ENCODE data around the gene NTN5. TPM values are rescaled to one million over a fixed set of nuclear protein-coding genes. Genes with fewer than 3 reads are reported as not detected.
"Not testable (repeated sequence)": the region's sequence is repeated elsewhere in the genome, so short reads cannot be mapped to it uniquely, and the experiment has no call there.

Gene NTN5, protein sequence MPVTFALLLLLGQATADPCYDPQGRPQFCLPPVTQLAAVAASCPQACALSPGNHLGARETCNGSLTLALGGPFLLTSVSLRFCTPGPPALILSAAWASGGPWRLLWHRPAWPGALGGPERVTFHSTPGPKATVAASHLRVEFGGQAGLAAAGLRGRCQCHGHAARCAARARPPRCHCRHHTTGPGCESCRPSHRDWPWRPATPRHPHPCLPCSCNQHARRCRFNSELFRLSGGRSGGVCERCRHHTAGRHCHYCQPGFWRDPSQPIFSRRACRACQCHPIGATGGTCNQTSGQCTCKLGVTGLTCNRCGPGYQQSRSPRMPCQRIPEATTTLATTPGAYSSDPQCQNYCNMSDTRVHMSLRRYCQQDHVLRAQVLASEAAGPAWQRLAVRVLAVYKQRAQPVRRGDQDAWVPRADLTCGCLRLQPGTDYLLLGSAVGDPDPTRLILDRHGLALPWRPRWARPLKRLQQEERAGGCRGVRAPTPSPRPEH
- total RNA-seq, result under 1 TPM; 0.06 to 0.19 TPM

DNA sequence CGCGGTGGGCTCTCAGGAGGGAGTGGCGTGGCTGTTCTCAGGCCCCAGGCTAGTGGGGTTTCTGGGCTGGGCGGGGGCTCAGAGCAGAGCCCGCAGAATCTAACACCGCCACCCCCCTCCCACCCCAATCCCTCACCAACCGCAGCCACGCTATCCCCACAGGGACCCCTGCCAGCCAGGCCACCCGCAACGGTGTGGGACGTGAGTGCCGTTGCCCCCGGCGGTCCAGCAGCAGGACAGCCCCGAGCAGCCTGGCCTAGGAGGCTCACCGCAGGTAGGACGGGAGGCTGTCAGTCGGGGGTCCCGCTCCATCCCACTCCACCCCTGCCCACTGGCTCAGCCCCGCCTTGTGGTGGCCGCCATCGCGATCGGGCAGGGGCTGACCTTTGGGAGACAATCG is at the start of gene NTN5:
Gene NTN5, minus strand, starts transcription at position 24 of the 400 bp plus-strand sequence. CDS start 2,031 bp downstream, outside the sequence.
- CTCF ChIA-PET, result no interaction called here

DNA sequence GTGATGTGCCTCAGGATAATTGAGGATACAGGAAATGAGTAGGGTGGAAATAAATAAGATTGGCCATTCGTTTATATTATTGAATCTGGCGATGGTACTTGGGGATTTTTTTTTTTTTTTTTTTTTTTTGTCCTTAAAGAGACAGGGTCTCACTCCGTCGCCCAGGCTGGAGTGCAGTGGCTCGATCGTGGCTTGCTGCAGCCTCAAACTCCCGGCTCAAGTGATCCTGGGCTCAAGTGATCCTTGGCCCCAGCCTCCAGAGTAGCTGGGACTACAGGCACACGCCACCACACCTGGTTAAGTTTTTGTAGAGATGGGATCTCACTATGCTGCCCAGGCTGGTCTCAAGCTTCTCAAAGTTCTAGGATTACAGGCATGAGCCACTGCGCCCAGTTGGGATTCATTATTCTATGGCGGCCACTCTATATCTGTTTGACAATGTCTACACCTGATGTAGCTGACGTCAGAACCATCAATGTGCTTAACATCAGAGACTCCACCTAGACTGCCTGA is 49.4 kb upstream of the NTN5 start:
- POLR2A ChIA-PET, result no interaction called here
- CTCF ChIA-PET, result no interaction called here

More for the DNA sequence above, at the start of gene NTN5:
- POLR2A ChIA-PET, result no interaction called here

DNA sequence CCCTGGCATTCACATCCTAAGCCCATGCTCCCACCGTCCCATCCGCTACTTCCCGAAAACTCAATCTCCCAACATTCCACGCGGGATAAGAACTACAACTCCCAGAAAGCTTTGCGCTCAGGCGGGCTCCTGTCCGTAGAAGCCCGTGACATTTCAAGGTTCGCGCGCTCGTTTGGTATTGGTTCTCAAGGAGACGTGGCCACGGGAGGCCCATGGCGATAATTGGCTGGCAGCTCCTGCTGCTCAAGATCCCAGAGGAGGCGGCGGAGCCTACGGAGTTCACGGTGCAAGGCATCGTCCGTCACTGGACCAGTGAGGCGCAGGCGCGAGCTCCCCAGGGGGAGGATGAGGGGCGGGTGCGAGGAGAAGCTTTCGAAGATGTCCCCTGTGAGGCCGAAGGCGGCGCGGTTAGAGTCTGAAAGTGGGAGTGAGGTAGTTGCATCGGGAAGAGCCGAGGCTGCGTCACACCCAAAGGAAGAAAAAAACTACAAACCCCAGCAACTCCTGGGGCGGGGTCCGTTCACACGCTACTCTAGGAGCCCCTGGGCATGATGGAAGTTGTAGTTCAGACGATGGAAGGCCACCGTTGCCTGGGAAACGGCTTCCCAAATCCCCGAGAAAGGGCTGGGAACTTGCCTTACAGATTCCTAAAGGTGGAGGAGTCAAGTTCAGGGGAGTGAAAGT is 47.9 kb upstream of the NTN5 start:
- ChIA-PET POLR2A (interaction anchor here (0.7 to 1.1 kb wide), 2 partner anchors 13 to 102 kb away, joined by 6 read pairs; partner anchors contain the start of gene RPL18), CTCF (interaction anchor here (0.8 to 0.9 kb wide), 2 partner anchors 212 to 215 kb away, joined by 3 read pairs; partner anchors contain the start of gene DHDH)

DNA sequence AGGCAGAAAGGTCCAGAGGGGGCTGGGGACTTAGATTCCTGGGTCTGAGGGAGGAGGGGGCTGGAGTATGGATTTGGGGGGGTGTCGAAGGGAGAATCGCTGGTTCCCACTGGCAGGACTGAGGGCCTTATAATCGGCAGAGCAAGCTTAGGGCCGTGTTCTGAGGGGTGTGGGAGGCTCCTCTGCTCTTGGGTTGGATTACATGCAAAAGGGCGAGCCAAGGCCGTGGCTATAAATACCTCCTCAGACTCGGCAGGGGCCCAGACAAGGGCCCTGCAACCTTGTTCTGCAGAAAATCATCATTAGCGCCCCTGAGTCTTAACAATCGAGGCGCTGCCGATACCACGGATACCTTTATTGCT is 47.4 kb upstream of the NTN5 start:
- POLR2A ChIA-PET, result no interaction called here
- CTCF ChIA-PET, result interaction anchor here (0.8 to 0.9 kb wide), 2 partner anchors 213 to 214 kb away, joined by 3 read pairs; partner anchors contain the start of gene DHDH

DNA sequence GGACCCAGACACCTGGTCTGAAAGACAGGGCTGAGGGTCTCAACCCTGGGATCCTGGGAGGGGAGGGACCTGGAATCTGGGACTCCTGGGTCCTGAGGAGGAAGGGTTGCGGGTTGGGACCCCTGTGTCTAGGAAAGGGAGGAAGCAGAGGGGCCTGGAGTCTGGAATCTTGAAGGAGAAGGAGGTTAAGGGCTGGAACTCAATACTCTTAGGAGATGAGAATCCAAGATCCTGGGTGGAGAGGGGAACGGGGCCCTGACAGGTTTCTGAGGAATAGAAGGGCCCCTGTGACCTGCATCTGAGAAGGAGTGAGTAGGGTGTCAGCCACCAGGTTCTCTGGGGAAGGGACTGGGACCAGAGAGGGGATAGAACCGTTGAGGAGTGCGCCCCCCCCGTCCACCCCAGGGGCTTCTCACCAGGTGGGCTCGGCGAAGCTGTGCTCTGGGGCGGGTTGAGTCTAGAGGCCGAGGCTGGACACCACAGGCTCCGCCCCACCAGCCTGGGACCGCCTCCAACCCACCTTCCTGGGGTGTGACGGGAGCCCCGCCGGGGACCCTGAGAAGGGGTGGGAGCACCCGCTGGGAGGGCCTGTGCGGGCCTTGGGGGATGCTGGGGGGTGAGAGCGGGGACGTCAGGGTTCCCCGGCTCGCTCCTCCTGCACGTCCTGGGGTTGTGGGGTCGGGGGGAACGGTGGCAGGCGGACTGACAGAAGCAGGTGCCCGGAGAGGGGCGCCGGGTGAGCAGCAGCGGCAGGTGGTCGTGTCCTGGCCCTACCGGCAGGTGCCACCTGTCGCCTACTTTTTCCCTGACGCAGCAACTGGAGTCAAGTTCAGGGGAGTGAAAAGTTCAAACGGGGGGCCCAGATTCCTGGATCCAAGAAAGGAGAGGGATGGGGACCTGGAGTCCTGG is 46.7 kb upstream of the NTN5 start, which contains the start of gene MAMSTR:
Gene MAMSTR, minus strand, starts transcription at position 463 of the 909 bp plus-strand sequence. CDS start 694 bp downstream, outside the sequence.
- POLR2A ChIA-PET, result no interaction called here

DNA sequence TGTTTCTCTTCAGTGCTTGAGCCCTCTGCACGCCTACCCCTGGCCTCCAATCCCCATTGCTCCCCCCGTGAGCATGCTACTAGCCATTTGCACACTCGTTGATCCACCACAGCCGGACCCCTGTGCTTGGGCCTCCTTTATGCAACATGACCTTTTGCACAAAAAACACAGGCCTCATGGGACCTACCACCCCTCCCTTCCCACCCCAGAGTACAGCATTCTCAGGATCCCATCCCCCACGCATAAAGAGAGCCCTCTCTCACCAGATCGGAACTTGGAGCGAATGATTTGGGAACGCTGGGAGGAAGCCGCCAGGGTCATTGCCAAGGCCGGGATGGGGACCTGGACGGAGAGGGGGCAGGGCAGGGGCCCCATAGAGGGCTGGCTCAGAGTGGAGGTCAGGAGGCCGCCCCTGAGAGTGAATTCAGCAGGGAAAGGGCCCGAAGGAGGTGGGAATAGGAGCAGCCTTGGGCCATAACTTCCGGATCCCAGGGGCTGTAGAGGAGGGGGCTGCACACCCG is 46.0 kb upstream of the NTN5 start:
- CTCF ChIA-PET, result no interaction called here
- POLR2A ChIA-PET, result no interaction called here

More for the DNA sequence above, 46.7 kb upstream of the NTN5 start, which contains the start of gene MAMSTR:
- CTCF ChIA-PET, result interaction anchor here (0.8 kb wide), 1 partner anchor 214 kb away, joined by 3 read pairs; no protein-coding TSS in a partner anchor

DNA sequence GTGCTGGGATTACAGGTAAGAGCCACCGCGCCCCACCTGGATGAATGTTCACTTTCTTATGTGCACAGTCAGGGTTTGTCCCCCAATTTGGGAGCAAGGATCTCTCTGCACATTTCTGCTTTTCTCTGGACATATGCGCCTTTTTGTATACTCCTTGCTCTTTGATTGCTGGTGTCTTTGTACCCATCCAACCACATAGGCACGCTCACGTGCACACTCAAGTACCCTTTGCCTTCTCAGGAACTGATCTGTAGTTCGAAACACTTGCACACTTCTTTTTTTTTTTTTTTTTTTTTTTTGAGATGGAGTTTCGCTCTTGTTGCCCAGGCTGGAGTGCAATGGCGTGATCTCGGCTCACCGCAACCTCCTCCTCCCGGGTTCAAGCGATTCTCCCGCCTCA is 45.3 kb upstream of the NTN5 start:
- CTCF ChIA-PET, POLR2A ChIA-PET: not testable (repeated sequence)

DNA sequence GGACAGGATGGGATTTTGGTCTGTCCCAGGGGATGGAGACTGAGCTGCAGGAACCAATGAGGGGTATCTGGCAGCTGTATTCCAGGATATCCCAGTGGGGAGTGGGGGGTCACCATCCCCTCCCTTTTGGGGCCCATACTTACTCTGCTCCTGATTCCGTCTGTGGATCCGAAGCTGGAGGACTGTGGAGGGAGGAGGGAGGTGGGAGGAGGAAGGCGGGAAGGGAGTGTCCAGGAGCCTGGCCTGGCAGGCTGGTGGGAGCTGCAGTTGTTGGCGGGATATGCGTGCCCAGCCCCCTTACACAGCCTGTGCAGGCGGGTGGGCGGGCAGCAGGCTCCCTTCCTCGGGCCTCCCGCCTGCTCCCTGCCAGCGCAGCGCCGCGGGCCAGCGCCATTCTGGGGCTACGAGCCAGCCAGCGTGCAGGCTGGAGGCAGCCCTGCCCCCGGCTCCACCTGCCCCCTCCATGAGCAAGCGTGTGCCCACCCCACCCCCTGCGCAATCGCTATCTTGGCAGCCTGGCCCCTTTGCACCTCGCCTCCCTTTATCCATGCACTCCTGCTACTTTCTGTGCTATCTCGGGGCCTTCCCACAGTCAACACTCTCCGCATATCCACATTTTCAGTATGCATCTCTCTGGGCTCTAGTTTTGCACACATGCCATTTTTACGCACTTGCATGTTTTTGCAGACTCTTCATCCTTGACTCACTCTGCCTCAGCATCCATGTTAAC is 43.9 kb upstream of the NTN5 start:
- ChIA-PET CTCF (interaction anchor here (0.7 kb wide), 2 partner anchors 14 to 16 kb away, joined by 3 to 4 read pairs; no protein-coding TSS in a partner anchor), POLR2A (no interaction called here)

DNA sequence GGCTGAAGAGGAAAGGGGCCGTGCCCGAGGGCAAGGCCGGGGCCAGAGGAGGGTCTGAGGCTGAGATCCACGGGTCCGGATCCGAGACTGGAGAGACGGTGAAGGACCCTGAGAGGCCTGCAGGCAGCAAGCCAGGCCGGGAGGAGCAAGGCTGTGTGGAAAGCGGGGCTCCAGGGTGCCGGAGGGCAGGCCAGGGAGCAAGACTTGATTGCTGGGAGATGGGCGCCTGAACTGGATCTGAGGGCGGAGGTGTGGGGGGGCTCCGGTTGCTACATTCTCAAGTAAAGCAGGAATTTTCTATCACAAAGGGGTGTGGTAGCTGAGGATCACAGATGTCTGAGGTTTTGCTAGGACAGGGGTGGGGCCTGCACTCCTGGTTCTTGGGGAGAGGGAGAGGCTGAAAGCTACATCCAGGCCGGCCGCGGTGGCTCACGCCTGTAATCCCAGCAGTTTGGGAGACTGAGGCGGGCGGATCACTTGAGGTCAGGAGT is 42.9 kb upstream of the NTN5 start:
- POLR2A ChIA-PET, result interaction anchor here (0.5 kb wide), 1 partner anchor 57 kb away, joined by 4 read pairs; no protein-coding TSS in a partner anchor
- CTCF ChIA-PET, result interaction anchor here (1.3 kb wide), 1 partner anchor 20 kb away, joined by 4 read pairs; the partner anchor contains the start of gene FUT2

DNA sequence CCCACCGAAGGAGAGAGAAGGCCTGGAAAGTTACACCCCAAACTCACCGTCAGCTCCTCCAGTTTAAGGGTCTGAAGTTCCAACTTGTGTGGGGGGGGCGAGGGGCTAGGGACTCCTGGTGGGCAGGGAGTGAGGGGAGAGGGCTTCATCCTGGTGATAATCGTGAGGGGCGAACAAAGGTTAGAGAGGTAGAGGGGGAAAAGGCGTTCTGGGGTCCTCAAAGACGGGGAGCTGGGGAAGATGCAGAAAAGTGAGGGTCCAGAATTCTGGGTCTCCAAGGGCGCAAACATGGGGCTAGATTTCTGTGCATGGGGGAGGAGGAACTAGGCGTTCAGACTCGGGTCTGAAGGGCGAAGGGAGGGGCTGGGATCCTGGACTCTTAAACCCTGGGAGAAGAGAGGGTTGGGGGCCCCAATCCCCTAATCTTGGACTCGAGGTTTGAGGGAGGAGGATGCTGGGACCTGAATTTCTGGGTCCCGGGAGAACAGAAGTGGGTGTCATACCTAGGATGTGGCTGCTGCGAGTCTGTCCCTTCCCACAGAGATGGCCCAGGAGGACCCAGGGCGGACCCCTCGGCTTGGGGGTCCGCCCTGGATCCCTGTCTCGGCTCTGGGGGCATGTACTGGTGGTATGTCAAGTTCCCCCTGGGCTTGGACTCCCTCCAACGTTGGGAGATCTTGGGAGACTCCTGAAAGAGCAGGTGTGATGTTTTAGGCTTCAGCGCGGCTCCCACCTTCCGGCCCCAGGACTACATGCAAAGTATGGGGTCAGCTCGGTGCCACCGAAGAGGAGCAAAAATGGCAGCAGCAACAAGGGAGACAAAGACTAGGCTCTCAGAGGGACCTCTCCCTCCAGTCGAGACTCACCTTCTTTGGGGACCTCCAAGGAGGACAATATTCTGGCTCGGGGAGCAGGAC is 42.2 kb upstream of the NTN5 start:
- POLR2A ChIA-PET, result interaction anchor here (0.5 kb wide), 1 partner anchor 56 kb away, joined by 4 read pairs; no protein-coding TSS in a partner anchor

DNA sequence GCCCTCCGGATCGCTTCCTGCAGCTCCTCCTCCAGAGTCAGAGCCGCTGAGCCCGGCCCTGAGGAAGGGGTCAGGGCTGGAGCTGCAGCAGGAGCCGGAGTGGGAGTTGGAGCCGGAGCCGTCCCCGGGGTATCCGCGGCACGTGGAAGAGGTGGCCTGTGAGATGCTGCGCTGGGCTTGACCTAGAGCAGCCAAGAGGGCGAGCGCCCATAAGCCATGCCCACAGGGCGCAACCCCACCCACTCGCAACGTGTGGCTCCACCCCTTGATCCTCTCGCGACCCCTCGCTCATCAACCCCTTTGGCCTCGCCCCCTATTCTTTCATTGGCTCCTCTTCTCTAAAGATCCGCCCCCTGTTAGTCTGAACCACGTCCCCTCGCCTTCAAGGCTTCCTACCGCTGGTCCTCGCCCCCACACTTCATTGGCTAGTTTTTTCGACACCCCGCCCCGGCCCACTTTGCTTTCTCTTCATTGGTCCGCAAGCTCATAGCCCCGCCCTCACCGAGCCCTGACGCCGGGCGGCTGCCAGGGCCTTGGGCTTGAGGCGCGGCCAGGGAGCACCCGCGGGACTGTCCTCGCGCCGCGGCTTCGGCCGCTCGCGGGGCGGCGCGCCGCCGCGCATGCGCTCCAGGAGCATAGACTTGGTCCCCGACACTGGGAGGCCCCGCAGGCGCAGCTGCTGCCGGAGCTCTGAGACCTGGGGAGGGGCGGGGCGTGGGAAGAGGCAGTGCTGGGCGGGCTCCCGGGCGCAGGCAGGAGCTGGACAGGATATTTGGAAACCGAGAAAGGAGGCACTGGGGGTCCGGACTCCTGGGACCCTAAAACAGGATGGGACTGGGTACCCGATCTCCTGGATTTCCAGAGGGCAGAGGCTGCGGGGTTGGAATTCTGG is 41.3 kb upstream of the NTN5 start:
- ChIA-PET CTCF (interaction anchor here (0.9 to 1.3 kb wide), 4 partner anchors 18 to 438 kb away, joined by 3 to 4 read pairs (median 3); partner anchors contain the start of gene FUT2), POLR2A (interaction anchor here (0.5 kb wide), 1 partner anchor 76 kb away, joined by 3 read pairs; no protein-coding TSS in a partner anchor)

More for the DNA sequence above, 42.2 kb upstream of the NTN5 start:
- CTCF ChIA-PET, result interaction anchor here (1.3 kb wide), 1 partner anchor 19 kb away, joined by 4 read pairs; the partner anchor contains the start of gene FUT2

DNA sequence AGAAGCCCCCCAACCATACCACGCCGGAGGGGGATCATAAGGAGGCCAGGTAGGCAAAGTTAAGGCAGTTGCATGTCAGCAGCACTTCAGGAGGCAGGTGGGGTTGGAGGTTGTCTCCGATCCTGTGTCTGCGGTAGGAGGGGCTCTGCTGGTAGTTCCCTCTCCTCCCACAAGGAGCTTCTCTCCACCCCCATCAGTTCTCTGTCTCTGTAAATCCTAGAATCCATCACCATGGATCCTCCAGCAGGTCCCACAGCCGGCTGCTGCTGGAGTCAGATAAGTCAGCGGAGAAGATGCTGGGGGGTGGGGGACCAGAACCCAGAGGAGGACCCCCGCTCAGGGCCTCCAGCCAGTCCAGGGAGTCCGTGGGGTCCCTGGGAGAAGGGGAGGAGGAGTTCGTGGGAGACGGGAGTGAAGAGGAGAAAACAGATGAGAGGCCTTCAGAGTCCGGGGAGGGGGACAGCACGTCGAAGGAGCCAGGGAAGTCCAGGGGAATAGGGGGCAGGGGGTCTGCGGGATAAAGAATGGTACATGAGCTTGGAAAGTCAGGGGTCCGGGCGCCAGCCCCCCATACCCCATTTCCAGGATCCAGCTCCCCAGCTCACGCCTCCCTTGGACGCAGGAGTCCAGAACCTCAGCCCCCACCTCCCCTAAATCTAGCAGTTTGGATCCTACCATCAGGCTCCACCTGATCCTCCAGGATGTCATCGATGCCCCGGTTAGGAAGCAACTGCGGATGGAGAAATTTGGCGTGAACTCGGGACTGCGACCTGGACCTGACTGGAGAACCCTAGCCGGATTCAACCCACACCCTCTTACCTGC is 40.4 kb upstream of the NTN5 start:
- POLR2A ChIA-PET, result interaction anchor here (0.5 to 0.7 kb wide), 4 partner anchors 12 to 127 kb away, joined by 3 to 10 read pairs (median 4); partner anchors contain the start of gene HSD17B14
- CTCF ChIA-PET, result interaction anchor here (0.9 to 1.2 kb wide), 3 partner anchors 38 to 437 kb away, joined by 3 read pairs; no protein-coding TSS in a partner anchor

DNA sequence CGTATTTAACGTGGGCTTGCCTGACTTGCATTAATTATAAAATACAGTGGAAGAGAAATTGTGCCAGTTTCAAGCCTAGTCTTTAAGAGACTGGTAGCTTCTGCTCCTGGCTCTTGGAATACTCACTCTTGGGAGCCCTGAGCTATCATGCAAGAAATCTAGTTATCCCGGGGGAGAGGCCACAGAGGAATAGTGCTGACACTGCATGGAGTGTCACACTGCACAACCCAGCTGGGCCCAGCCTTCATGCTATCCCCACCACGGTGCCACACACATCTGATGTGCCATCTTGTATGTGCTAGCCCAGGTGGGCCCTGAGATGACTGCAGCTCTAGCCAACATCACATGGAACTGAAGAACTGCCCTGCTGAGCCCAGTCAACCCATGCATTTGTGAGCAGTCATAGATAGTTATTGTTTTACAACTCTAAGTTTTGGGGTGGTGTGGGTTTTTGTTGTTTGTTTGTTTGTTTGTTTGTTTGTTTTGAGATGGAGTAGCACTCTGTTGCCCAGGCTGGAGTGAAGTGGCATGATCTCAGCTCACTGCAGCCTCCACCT is 38.4 kb upstream of the NTN5 start:
- ChIA-PET CTCF (interaction anchor here (0.7 kb wide), 1 partner anchor 1632 kb away, joined by 4 read pairs; no protein-coding TSS in a partner anchor), POLR2A (interaction anchor here (0.6 kb wide), 1 partner anchor 163 kb away, joined by 4 read pairs; no protein-coding TSS in a partner anchor)

DNA sequence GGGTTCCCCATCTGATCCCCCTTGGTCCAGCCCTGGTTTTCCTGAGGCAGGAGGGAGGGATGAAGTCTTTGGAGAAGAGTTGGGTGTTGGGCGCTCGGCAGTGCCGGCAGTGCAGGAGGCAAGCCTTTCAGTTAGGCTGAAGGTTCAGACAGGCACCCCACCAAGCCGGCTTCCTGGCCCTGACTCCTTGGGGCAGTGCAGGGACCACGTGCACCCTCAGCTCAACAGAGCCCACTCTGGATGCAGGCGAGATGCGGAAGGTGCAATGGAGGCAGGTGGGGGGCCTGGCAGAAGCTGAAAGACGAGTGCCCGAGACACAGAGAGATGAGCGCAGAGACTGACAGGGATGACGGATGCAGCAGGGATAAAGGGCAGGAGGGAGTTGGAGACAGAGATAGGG is 35.7 kb upstream of the NTN5 start:
- POLR2A ChIA-PET, result no interaction called here
- CTCF ChIA-PET, result no interaction called here
